HEK293 (cell line): ENCODE data around the gene FGD3.
A peak's percentile ranks its signal among the peaks of the same experiment; 100 is the strongest.

ENCODE experiments used
- CTCF ChIA-PET: fragments of 350-600 bp; formaldehyde crosslinking; extraction: SDS; loops from one replicate; lab custom pipeline; 2021; ENCODE audit warnings: antibody characterized with exemption; lab: Yijun Ruan, JAX
- POLR2A ChIA-PET: fragments of 300-600 bp; formaldehyde crosslinking; extraction: SDS; loops from one replicate; lab custom pipeline; 2020; ENCODE audit warnings: antibody characterized with exemption, inconsistent platforms; lab: Yijun Ruan, JAX
- H3K27ac ChIP-seq: fragments of 200-500 bp; sonication (Bioruptor generic); 2 replicates; pipeline ENCODE4 v1.5.1; 2014; ENCODE audit warnings: low read depth, low read length, control low read depth, inconsistent platforms; ENCODE audit errors: extremely low read depth
- H3K36me3 ChIP-seq, 2 experiments: fragments of 200-500 bp in 1 of 2; sonication (Bioruptor generic) in 1 of 2; 1 replicate in 1 of 2; 2 replicates in 1 of 2; pipeline ENCODE4 v1.5.1; 2014 to 2017; ENCODE audit warnings: inconsistent platforms in 2 of 2, low read length in 2 of 2; ENCODE audit not compliant: control insufficient read depth in 2 of 2, insufficient read depth in 1 of 2
- H3K4me1 ChIP-seq: fragments of 200-500 bp; sonication (Bioruptor generic); 2 replicates; pipeline ENCODE4 v1.5.1; 2014; ENCODE audit warnings: mild to moderate bottlenecking, low read length, inconsistent platforms; ENCODE audit not compliant: control insufficient read depth, insufficient read depth
- H3K4me3 ChIP-seq: 2 replicates; pipeline ENCODE4 v1.5.1; 2011; ENCODE audit warnings: low read depth, mild to moderate bottlenecking, control low read depth, low read length, moderate library complexity
- H3K9me3 ChIP-seq: fragments of 200-500 bp; sonication (Bioruptor generic); 2 replicates; pipeline ENCODE4 v1.5.1; 2014; ENCODE audit warnings: low read depth, low read length, inconsistent platforms; ENCODE audit not compliant: control insufficient read depth, insufficient read depth
- BCL11B ChIP-seq: fragments of 450-650 bp; formaldehyde crosslinking; IDR thresholded peaks from 2 replicates; pipeline ENCODE4 v1.5.1; 2016; ENCODE audit warnings: low read depth, missing biosample characterization, missing genetic modification characterization
- CTCF ChIP-seq: fragments of 450-650 bp; formaldehyde crosslinking; IDR thresholded peaks from 2 replicates; pipeline ENCODE4 v1.5.1; 2016; ENCODE audit warnings: missing biosample characterization, missing genetic modification characterization
- PRDM1 ChIP-seq: fragments of 450-650 bp; formaldehyde crosslinking; IDR thresholded peaks from 2 replicates; pipeline ENCODE4; 2016; ENCODE audit warnings: missing biosample characterization, missing genetic modification characterization
- SP2 ChIP-seq: fragments of 450-650 bp; formaldehyde crosslinking; IDR thresholded peaks from 2 replicates; pipeline ENCODE4 v1.5.1; 2016; ENCODE audit warnings: missing biosample characterization, missing genetic modification characterization
- TSHZ1 ChIP-seq: fragments of 450-650 bp; formaldehyde crosslinking; IDR thresholded peaks from 2 replicates; pipeline ENCODE4 v1.5.1; 2016; ENCODE audit warnings: missing biosample characterization, missing genetic modification characterization, borderline replicate concordance
- ZBTB6 ChIP-seq: fragments of 450-650 bp; formaldehyde crosslinking; IDR thresholded peaks from 2 replicates; pipeline ENCODE4 v1.5.1; 2017; ENCODE audit warnings: missing biosample characterization, missing genetic modification characterization
- ZNF112 ChIP-seq: fragments of 450-650 bp; formaldehyde crosslinking; IDR thresholded peaks from 2 replicates; pipeline ENCODE4 v1.5.0; 2017; ENCODE audit warnings: missing biosample characterization, missing genetic modification characterization
- ZNF155 ChIP-seq: fragments of 450-650 bp; formaldehyde crosslinking; IDR thresholded peaks from 2 replicates; pipeline ENCODE4 v1.5.1; 2016; ENCODE audit warnings: missing biosample characterization, missing genetic modification characterization
- ZNF221 ChIP-seq: fragments of 450-650 bp; formaldehyde crosslinking; IDR thresholded peaks from 2 replicates; pipeline ENCODE4 v1.5.1; 2017; ENCODE audit warnings: missing biosample characterization, missing genetic modification characterization, borderline replicate concordance
- ZNF266 ChIP-seq: fragments of 450-650 bp; formaldehyde crosslinking; IDR thresholded peaks from 2 replicates; pipeline ENCODE4 v1.5.1; 2016; ENCODE audit warnings: missing biosample characterization, missing genetic modification characterization, low read depth
- ZNF473 ChIP-seq: fragments of 450-650 bp; formaldehyde crosslinking; IDR thresholded peaks from 2 replicates; pipeline ENCODE4 v1.5.1; 2017; ENCODE audit warnings: missing biosample characterization, missing genetic modification characterization
- ZNF521 ChIP-seq: fragments of 450-650 bp; formaldehyde crosslinking; IDR thresholded peaks from 2 replicates; pipeline ENCODE4 v1.5.1; 2017; ENCODE audit warnings: missing biosample characterization, mild to moderate bottlenecking, missing genetic modification characterization
- ZNF560 ChIP-seq: fragments of 450-650 bp; formaldehyde crosslinking; IDR thresholded peaks from 2 replicates; pipeline ENCODE4 v1.5.1; 2017; ENCODE audit warnings: missing biosample characterization, missing genetic modification characterization, borderline replicate concordance
- ZNF596 ChIP-seq: fragments of 450-650 bp; IDR thresholded peaks from 2 replicates; pipeline ENCODE4 v1.5.0; 2018; ENCODE audit warnings: missing biosample characterization, mild to moderate bottlenecking, missing genetic modification characterization, moderate library complexity
- ZNF623 ChIP-seq: fragments of 450-650 bp; formaldehyde crosslinking; IDR thresholded peaks from 2 replicates; pipeline ENCODE4 v1.5.1; 2016; ENCODE audit warnings: missing biosample characterization, missing genetic modification characterization

Gene FGD3

GRCh38 chr9:93022721-93023520 lies 75.6 kb downstream of the FGD3 start (continued):
- TF ChIP-seq SP2 (tag by site-specific recombination) (no peak), PRDM1 (tag by site-specific recombination) (no peak), CTCF (tag by site-specific recombination) (no peak), ZNF560 (tag by site-specific recombination) (no peak), ZBTB6 (no peak), ZNF266 (tag by site-specific recombination) (no peak)

GRCh38 chr9:93023521-93023815 lies 76.1 kb downstream of the FGD3 start:
- H3K4me3 ChIP-seq, result no peak overlapping the region
- no peak overlapping the region for H3K27ac ChIP-seq
- POLR2A ChIA-PET, result no interaction called here
- H3K36me3 ChIP-seq, result no peaks in the 10 kb centered on the region
- H3K4me1 ChIP-seq, result no peaks in the 10 kb centered on the region
- CTCF ChIA-PET, result no interaction called here
- H3K9me3 ChIP-seq, result no peaks in the 10 kb centered on the region
- peak; percentile 27; the same call in 1 of the 2 replicates for TF ChIP-seq ZNF623 (tag by site-specific recombination)
- no peak for TF ChIP-seq ZNF155 (tag by site-specific recombination)

- Histone ChIP-seq H3K4me3 (no peak overlapping the region), H3K4me1 (no peaks in the 10 kb centered on the region), H3K9me3 (no peaks in the 10 kb centered on the region), H3K27ac (no peak overlapping the region), H3K36me3 (no peaks in the 10 kb centered on the region)
- TF ChIP-seq ZNF112 (tag by site-specific recombination) (no peak), ZNF596 (tag by site-specific recombination) (no peak), ZNF521 (tag by site-specific recombination) (no peak), BCL11B (tag by site-specific recombination) (no peak), TSHZ1 (no peak), ZNF473 (no peak), ZNF221 (tag by site-specific recombination) (no peak)
- CTCF ChIA-PET, result no interaction called here
- POLR2A ChIA-PET, result no interaction called here
These were observed 77.3 kb downstream of the FGD3 start for GRCh38 chr9:93024646-93024910.
